ENCODE results near the gene TRMT13. TPM values are rescaled to one million over a fixed set of nuclear protein-coding genes. Genes with fewer than 3 reads are reported as not detected.
A peak's percentile ranks its signal among the peaks of the same experiment; 100 is the strongest.

Gene TRMT13, protein sequence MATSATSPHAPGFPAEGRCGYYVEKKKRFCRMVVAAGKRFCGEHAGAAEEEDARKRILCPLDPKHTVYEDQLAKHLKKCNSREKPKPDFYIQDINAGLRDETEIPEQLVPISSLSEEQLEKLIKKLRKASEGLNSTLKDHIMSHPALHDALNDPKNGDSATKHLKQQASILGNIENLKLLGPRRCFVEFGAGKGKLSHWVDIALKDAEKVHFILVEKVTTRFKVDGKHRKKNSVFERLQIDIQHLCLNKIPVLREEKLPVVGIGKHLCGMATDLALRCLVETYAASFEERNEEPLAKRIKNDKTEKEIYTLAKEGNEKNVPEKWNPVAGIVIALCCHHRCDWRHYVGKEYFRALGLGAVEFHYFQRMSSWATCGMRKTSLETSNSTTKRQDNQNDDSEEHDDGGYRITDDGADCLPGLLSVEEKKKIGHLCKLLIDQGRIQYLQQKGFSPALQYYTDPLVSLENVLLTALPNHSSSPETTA
- 1 to 10 TPM; 2.0 to 8.1 (median 5.9) TPM for total RNA-seq
- polyA plus RNA-seq, result 1 to 10 TPM; 6.2 to 8.1 TPM
- long read RNA-seq, donor 1, partial matches to known transcripts, result 0 of 4 reads
- long read RNA-seq, donor 1, other reads (novel, unspliced or antisense), result 4 of 4 reads
- long read RNA-seq, donor 2, partial matches to known transcripts, result 1 of 9 reads
- long read RNA-seq, donor 2, other reads (novel, unspliced or antisense), result 7 of 9 reads
- long read RNA-seq, donor 3, partial matches to known transcripts, result 1 of 10 reads
- long read RNA-seq, donor 3, other reads (novel, unspliced or antisense), result 5 of 10 reads

DNA sequence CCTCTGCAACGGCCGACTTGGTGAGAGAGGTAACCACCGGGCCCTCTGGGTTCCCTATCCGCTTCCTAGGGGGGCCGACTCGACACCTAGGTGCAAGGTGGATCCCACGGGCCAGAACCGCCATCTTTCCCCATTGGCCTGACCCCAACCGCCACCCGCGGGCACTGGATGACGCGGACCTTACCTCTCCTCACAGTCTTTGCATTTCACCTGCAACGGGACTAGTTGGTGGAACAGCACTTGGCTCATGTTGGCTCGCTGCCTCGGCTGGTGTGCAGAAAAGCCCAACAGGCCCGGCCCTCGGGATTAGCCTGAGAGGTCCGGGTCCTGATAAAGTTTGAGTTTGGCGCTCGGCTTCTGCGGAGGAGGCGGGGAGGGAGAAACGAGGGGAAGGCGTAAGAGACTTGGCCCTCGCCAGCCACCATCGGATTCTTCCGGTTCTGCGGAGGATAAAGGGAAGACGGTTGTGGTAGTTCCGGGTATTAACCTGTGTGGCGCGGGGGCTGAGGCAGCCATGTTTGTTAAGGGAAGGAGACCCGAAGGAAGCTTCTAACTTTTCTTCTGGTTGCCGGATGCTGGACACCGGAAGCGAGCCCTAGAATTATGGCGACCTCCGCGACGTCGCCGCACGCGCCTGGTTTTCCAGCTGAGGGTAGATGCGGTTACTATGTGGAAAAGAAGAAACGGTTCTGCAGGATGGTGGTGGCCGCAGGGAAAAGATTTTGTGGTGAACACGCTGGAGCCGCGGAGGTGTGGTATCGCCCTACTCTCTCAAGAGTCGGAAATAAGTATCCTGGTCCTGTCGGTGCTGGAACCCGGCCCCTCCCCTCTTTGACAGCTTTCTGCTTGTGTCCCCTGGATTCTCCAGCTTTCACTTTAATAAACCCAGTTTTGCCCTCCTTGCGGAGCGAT, at the start of gene TRMT13, which contains the start of gene SASS6:
TRMT13 (plus strand) TSS at position 598 of the 912 bp plus-strand sequence; CDS start at position 604, 6 bp downstream.
SASS6 (minus strand) TSS at position 365 of the 912 bp plus-strand sequence; CDS start at position 249, 116 bp downstream.
- Histone ChIP-seq H3K4me3 (peak within 1 kb of the TSS; percentile 56 to 88 (median 78)), H3K27me3 (no peaks in the 10 kb centered on the region), H3K36me3 (peaks cover 0 to 19% (median 12%) of the 10 kb centered on the region in 9 donors), H3K27ac (peak within 1 kb of the TSS in 11 of 12 donors; percentile 46 to 82 (median 66)), H3K4me1 (peaks cover 0 to 32% (median 19%) of the 10 kb centered on the region in 12 donors), H3K9me3 (no peaks in the 10 kb centered on the region)
- ATAC-seq (peak; percentile 99), DNase-seq (peak; percentile 96 to 98 (median 97))
- 0 to 1% (median 0%) methylated on average over 45 to 57 of the region's 57 CpGs for WGBS, 4 donors
- TF ChIP-seq POLR2A (IDR thresholded peaks at IDR 0.05), result peak in 1 of 2 donors; percentile 30
- TF ChIP-seq CTCF (IDR thresholded peaks at IDR 0.05), result peak in 2 of 12 donors; percentile 9 to 13
- intact Hi-C loops (cut with DNase I), result loop anchor here in 7 of 10 donors (1.0 to 10.0 kb wide), 18 partner anchors 94 to 764 kb away; partner anchors contain the start of genes CDC14A (in 3 of the 7), SLC30A7 (in 3 of the 7), DBT (in 2 of the 7) and RTCA (in 2 of the 7)

DNA sequence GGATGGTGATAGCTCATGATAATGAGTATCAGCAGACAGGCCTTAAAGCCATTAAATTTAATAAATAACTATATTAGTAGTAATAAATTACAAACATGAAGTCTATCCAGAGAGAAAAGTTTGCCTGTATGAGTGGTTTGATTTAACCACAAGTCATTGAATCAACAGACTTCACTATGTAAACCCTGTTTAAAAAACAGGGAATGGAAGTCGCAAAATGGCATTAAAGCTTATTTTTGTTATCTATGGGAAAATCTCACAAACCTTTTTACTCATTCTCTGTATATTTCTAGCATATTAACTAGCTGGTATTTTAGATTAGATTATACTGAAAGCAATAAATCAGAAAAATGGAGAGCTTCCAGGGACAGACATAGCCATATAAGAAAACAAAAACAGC, 45.6 kb upstream of the TRMT13 start:
- Histone ChIP-seq H3K4me3 (no peak overlapping the region), H3K36me3 (peaks cover 0 to 49% (median 32%) of the 10 kb centered on the region in 9 donors), H3K9me3 (no peaks in the 10 kb centered on the region), H3K27ac (no peak overlapping the region), H3K27me3 (no peaks in the 10 kb centered on the region), H3K4me1 (peaks cover 0 to 4% (median 0%) of the 10 kb centered on the region in 12 donors)
- no peak for ATAC-seq
- TF ChIP-seq CTCF (IDR thresholded peaks at IDR 0.05), result no peak
- no peak for TF ChIP-seq POLR2A (IDR thresholded peaks at IDR 0.05)
- WGBS, 4 donors, result 94 to 100% (median 96%) methylated on average over 1 of the region's 1 CpG
- no peak for DNase-seq
- intact Hi-C loops (cut with DNase I), result no loop called here

DNA sequence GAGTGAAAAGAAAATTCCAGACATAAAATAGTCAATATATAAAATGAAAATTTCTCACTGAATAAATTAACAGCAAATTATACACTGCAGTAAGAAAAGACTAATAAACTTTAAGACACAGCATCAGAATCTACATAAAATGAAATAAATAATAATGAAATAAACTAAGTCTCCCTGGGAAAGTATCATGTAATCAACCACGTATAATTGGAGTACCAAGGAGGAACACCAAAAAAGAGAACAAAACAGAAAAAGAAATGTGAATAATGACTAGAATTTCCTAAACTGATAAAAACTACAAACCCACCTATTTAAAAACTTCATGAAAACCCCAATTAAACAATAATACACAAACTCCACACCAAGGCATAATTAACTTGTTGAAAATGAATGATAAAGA, 43.9 kb upstream of the TRMT13 start:
- intact Hi-C loops (cut with DNase I), result no loop called here

More for the DNA sequence above, 43.9 kb upstream of the TRMT13 start:
- 94 to 100% (median 98%) methylated on average over 1 of the region's 1 CpG for WGBS, 4 donors
- Histone ChIP-seq H3K9me3 (no peaks in the 10 kb centered on the region), H3K27me3 (no peaks in the 10 kb centered on the region), H3K36me3 (peaks cover 0 to 42% (median 17%) of the 10 kb centered on the region in 9 donors), H3K27ac (no peak overlapping the region), H3K4me3 (no peak overlapping the region), H3K4me1 (peaks cover 0 to 4% (median 0%) of the 10 kb centered on the region in 12 donors)
- ATAC-seq (no peak), DNase-seq (no peak)
- no peak for TF ChIP-seq CTCF (IDR thresholded peaks at IDR 0.05)
